HepG2 (cell line): ENCODE measurements around the gene IFIT3. TPM values are rescaled to one million over a fixed set of nuclear protein-coding genes. Genes with fewer than 3 reads are reported as not detected.

Experiments
- ARID3A ChIP-seq: IDR thresholded peaks from 2 replicates; pipeline ENCODE4 v1.6.1; 2012; ENCODE audit warnings: low read depth, low read length, improper control_type of control experiment
- ARNTL ChIP-seq: sonication (generic); formaldehyde crosslinking; IDR thresholded peaks from 2 replicates; pipeline ENCODE4 v1.4.0; 2020; ENCODE audit warnings: mild to moderate bottlenecking, missing genetic modification reagents
- BCL6 ChIP-seq: IDR thresholded peaks from 2 replicates; pipeline ENCODE4 v1.6.1; 2016; ENCODE audit warnings: missing genetic modification reagents, missing compliant biosample characterization
- BHLHE40 ChIP-seq: IDR thresholded peaks from 2 replicates; pipeline ENCODE4 v1.6.1; 2011; ENCODE audit warnings: low read length, improper control_type of control experiment
- CEBPB ChIP-seq: IDR thresholded peaks from 2 replicates; pipeline ENCODE4 v1.6.1; 2011; ENCODE audit warnings: low read depth, low read length, improper control_type of control experiment, borderline replicate concordance
- DPF2 ChIP-seq: sonication (generic); formaldehyde crosslinking; IDR thresholded peaks from 2 replicates; pipeline ENCODE4 v1.4.0; 2020; ENCODE audit warnings: mild to moderate bottlenecking, low read depth, missing genetic modification reagents, borderline replicate concordance
- E2F1 ChIP-seq: sonication (generic); formaldehyde crosslinking; IDR thresholded peaks from 2 replicates; pipeline ENCODE4 v1.5.0; 2020; ENCODE audit warnings: missing genetic modification reagents
- ELF3 ChIP-seq: IDR thresholded peaks from 2 replicates; pipeline ENCODE4 v1.6.1; 2016; ENCODE audit warnings: missing genetic modification reagents, missing compliant biosample characterization
- GTF3A ChIP-seq: sonication (generic); formaldehyde crosslinking; conservative IDR thresholded peaks from 2 replicates; pipeline ENCODE4 v1.4.0; 2020; ENCODE audit warnings: mild to moderate bottlenecking, missing genetic modification reagents
- HHEX ChIP-seq: IDR thresholded peaks from 2 replicates; pipeline ENCODE4 v1.6.1; 2016; ENCODE audit warnings: control low read depth
- IRF2 ChIP-seq: IDR thresholded peaks from 2 replicates; pipeline ENCODE4 v1.6.1; 2018; ENCODE audit warnings: missing genetic modification reagents, missing compliant biosample characterization
- KAT7 ChIP-seq: IDR thresholded peaks from 2 replicates; pipeline ENCODE4 v1.6.1; 2018; ENCODE audit warnings: borderline replicate concordance, missing compliant biosample characterization
- KLF9 ChIP-seq: IDR thresholded peaks from 2 replicates; pipeline ENCODE4 v1.6.1; 2016; ENCODE audit warnings: low read depth
- NFIC ChIP-seq: IDR thresholded peaks from 2 replicates; pipeline ENCODE4 v1.6.1; 2012; ENCODE audit warnings: mild to moderate bottlenecking, low read length, inconsistent platforms
- NR2F2 ChIP-seq: IDR thresholded peaks from 2 replicates; pipeline ENCODE4 v1.6.1; 2012; ENCODE audit warnings: low read depth, inconsistent platforms, borderline replicate concordance
- RXRA ChIP-seq: sonication (generic); formaldehyde crosslinking; IDR thresholded peaks from 2 replicates; pipeline ENCODE4 v1.5.1; 2020; ENCODE audit warnings: missing genetic modification reagents
- YEATS4 ChIP-seq: sonication (generic); formaldehyde crosslinking; IDR thresholded peaks from 2 replicates; pipeline ENCODE4 v1.4.0; 2020; ENCODE audit warnings: missing genetic modification reagents, borderline replicate concordance
- ZKSCAN1 ChIP-seq: fragments of 150-350 bp; IDR thresholded peaks from 2 replicates; pipeline ENCODE4 v1.6.1; 2014; ENCODE audit warnings: low read length
- ZNF281 ChIP-seq: sonication (generic); formaldehyde crosslinking; IDR thresholded peaks from 2 replicates; pipeline ENCODE4 v1.4.0; 2020; ENCODE audit warnings: missing genetic modification reagents, borderline replicate concordance
- ZNF570 ChIP-seq: sonication (generic); formaldehyde crosslinking; IDR thresholded peaks from 2 replicates; pipeline ENCODE4 v1.4.0; 2020; ENCODE audit warnings: mild to moderate bottlenecking, missing genetic modification reagents, borderline replicate concordance
- ZNF710 ChIP-seq: sonication (generic); formaldehyde crosslinking; IDR thresholded peaks from 2 replicates; pipeline ENCODE4 v1.5.0; 2020; ENCODE audit warnings: mild to moderate bottlenecking, missing genetic modification reagents, borderline replicate concordance
- ZNF768 ChIP-seq: sonication (generic); formaldehyde crosslinking; IDR thresholded peaks from 2 replicates; pipeline ENCODE4 v1.4.0; 2020; ENCODE audit warnings: missing genetic modification reagents
- ZNF772 ChIP-seq: sonication (generic); formaldehyde crosslinking; IDR thresholded peaks from 2 replicates; pipeline ENCODE4 v1.5.0; 2020; ENCODE audit warnings: mild to moderate bottlenecking, missing genetic modification reagents
- polyA plus RNA-seq, 8 experiments: library from polyadenylated mRNA; depleted of rRNA in 3 of 8; stranded (reverse) in 7 of 8; unstranded in 1 of 8; fragments of >200 nt; fragmentation: Illumina TruSeq in 4 of 8; extraction: Trizol in 4 of 8; gene quantifications; 2 replicates each; pipeline versions ENCODE4 v1.2.1 to v1.2.3, GENCODE V29; 2011 to 2016; ENCODE audit warnings: low read depth in 4 of 8, missing spikeins in 1 of 8, mixed read lengths in 1 of 8; ENCODE audit not compliant: insufficient read depth in 1 of 8
- total RNA-seq, 5 experiments: library from RNA; depleted of rRNA; stranded (reverse); fragments of >200 nt; fragmentation: Illumina TruSeq; extraction: Trizol; gene quantifications; 2 replicates each; pipeline ENCODE4 v1.2.3, GENCODE V29; 2016; ENCODE audit warnings: low read depth in 1 of 5

The IFIT3 gene
- total and polyA plus RNA-seq, 2 of the 13 experiments (the other 11 are each of a cell fraction or from before 2014, with no cell fraction given): 0.48 to 3.1 TPM

- TF ChIP-seq KAT7 (CRISPR knock-in tag): 0 out of 2 replicates have a peak, but pooled peaks have one; percentile 38
- no peak for TF ChIP-seq ARNTL (CRISPR knock-in tag)
- peak; percentile 40; the same call in 1 of the 2 replicates for TF ChIP-seq BHLHE40
- TF ChIP-seq KLF9 (CRISPR knock-in tag): no peak
- no peak for TF ChIP-seq ZNF768 (CRISPR knock-in tag)
- peak; percentile 90 for TF ChIP-seq BCL6 (CRISPR knock-in tag)
- TF ChIP-seq NR2F2: peak; percentile 42; the same call in 1 of the 2 replicates
- peak; percentile 81; the same call in 1 of the 2 replicates for TF ChIP-seq IRF2 (CRISPR knock-in tag)
- 0 out of 2 replicates have a peak, but pooled peaks have one; percentile 17 for TF ChIP-seq YEATS4 (CRISPR knock-in tag)
- peak; percentile 53; the same call in 1 of the 2 replicates for TF ChIP-seq RXRA (CRISPR knock-in tag)
- TF ChIP-seq ZNF570: no peak
- peak; percentile 64 for TF ChIP-seq HHEX (CRISPR knock-in tag)
- TF ChIP-seq ZNF772 (CRISPR knock-in tag): peak; percentile 91; the same call in 1 of the 2 replicates
- peak; percentile 56; the same call in 1 of the 2 replicates for TF ChIP-seq ZNF710 (CRISPR knock-in tag)
- TF ChIP-seq ARID3A: peak; percentile 88
- no peak for TF ChIP-seq GTF3A
- peak; percentile 52; the same call in 1 of the 2 replicates for TF ChIP-seq DPF2 (CRISPR knock-in tag)
- peak; percentile 57; the same call in 1 of the 2 replicates for TF ChIP-seq NFIC
- peak; percentile 52; the same call in 1 of the 2 replicates for TF ChIP-seq ZNF281 (CRISPR knock-in tag)
- peak; percentile 98 for TF ChIP-seq ELF3 (CRISPR knock-in tag)
- peak; percentile 93 for TF ChIP-seq CEBPB
- 0 out of 2 replicates have a peak, but pooled peaks have one; percentile 36 for TF ChIP-seq ZKSCAN1
- no peak for TF ChIP-seq E2F1 (CRISPR knock-in tag)
Measured at GRCh38 chr10:89373916-89374711, 46.3 kb downstream of the IFIT3 start (continued).
